NT2/D1 (cell line): ENCODE measurements around the gene PADI2.

Experiments
- DNase-seq: peaks from one replicate; pipeline ENCODE4 v3.0.0-alpha.2; 2011; ENCODE audit warnings: low read depth, low spot score
- H3K27me3 ChIP-seq: 2 replicates; pipeline ENCODE4 v1.6.0; 2011; ENCODE audit warnings: mild to moderate bottlenecking; ENCODE audit not compliant: insufficient read length, insufficient read depth
- H3K36me3 ChIP-seq: 2 replicates; pipeline ENCODE4 v1.6.1; 2011; ENCODE audit warnings: mild to moderate bottlenecking, low read length, mixed read lengths; ENCODE audit not compliant: insufficient read depth, insufficient read length
- H3K4me1 ChIP-seq: 2 replicates; pipeline ENCODE4 v1.5.1; 2011; ENCODE audit not compliant: insufficient read depth, insufficient read length
- H3K4me3 ChIP-seq: 2 replicates; pipeline ENCODE4 v1.5.1; 2011; ENCODE audit warnings: low read depth; ENCODE audit not compliant: insufficient read length
- H3K9ac ChIP-seq: 2 replicates; pipeline ENCODE4 v1.6.0; 2011; ENCODE audit warnings: low read depth; ENCODE audit not compliant: insufficient read length
- H3K9me3 ChIP-seq: 2 replicates; pipeline ENCODE4 v1.5.1; 2011; ENCODE audit warnings: mild to moderate bottlenecking, low read length; ENCODE audit not compliant: insufficient read depth
- SUZ12 ChIP-seq: IDR thresholded peaks from 2 replicates; pipeline ENCODE4 v1.6.1; 2011; ENCODE audit not compliant: insufficient read length, insufficient read depth; ENCODE audit errors: extremely low read depth
- YY1 ChIP-seq: IDR thresholded peaks from 2 replicates; pipeline ENCODE4 v1.6.1; 2011; ENCODE audit not compliant: insufficient read length, insufficient read depth
- ZNF274 ChIP-seq: IDR thresholded peaks from 2 replicates; pipeline ENCODE4 v1.6.1; 2011; ENCODE audit warnings: mild to moderate bottlenecking, low read depth, low read length

Gene PADI2

DNA sequence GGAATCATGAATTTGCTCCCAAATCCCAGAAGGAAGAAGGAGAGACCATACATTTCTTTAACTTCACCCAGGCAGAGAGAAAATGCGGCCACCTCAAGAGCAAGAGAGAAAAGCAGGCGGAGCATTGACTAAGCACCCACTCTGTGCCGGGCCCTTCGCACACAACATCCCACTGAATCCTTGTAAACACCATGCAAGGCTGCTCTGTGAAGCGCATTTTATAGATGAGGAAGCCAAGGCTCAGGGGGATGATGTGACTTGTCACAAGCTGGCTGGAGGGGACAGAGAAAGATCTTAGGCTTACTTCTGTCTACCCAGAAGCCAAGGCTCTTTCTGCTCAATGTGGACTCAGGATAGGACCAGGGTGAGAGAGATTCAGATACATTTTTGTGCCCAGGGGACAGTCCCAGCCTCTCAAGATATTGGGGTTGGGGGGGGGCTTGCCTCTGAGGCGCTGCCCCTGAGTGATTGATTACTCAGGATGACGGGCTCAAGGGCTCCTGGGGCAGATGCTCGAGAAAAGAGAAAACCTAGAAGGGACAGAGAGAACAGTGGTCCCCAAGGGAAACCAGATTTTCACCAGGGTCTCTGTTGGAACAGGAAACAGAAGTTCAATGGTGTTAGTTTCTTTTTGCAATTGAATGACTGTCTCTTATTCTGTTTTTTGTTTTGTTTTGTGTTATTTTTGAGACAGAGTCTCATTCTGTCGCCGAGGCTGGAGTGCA, 19.5 kb downstream of the PADI2 start:
- no peak for TF ChIP-seq ZNF274
- no peak for TF ChIP-seq YY1
- TF ChIP-seq SUZ12, result no peak

DNA sequence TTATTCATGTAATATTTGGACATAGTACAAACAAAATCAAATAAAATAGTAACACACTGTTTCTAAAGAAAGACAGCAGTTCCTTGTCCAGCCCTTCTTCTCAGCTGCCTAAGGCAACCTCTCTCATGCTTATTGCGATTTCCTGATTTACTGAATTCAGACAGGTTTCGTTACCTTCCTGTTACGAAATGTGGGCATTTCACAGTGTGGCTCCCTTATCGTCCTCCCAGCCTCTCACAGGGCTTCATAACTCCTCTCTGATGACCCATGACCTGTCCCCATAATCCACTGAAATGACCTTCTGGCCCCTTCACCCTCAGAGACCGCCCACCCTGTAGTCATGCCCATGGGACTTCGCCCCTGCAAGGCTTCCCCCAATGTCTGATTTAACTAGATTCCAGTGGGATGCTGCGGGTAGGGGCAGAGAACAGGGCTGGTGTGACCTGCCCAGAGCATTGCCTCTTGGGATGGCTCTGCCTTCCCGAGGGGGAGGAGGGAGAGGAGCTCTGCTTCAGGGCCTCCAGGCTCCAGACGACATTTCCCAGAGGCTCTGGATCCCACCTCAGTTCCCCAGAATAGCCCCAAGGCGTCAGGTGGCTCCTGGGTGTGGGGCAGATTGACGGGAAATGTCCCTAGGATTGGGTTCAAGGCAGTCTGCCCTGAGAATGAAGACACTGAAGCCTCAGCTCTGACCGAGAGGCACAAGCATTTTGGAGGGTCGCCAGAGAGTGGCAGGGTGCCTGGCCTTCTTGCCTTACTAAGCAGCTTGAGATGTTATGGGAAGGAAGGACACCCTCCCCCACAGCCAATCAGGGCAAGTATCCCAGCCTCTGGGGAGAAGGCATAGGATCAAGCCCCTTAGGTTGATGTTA, 20.6 kb downstream of the PADI2 start:
- no peak overlapping the region for H3K4me3 ChIP-seq
- no peak overlapping the region for H3K9ac ChIP-seq
- no peak for DNase-seq
- H3K27me3 ChIP-seq, result no peaks in the 10 kb centered on the region
- TF ChIP-seq ZNF274, result no peak
- TF ChIP-seq YY1, result no peak
- TF ChIP-seq SUZ12, result no peak
- no peaks in the 10 kb centered on the region for H3K36me3 ChIP-seq
- no peaks in the 10 kb centered on the region for H3K9me3 ChIP-seq
- H3K4me1 ChIP-seq, result peaks cover 7% of the 10 kb centered on the region

More for the DNA sequence above, 19.5 kb downstream of the PADI2 start:
- no peak overlapping the region for H3K9ac ChIP-seq
- no peaks in the 10 kb centered on the region for H3K36me3 ChIP-seq
- no peaks in the 10 kb centered on the region for H3K9me3 ChIP-seq
- no peaks in the 10 kb centered on the region for H3K27me3 ChIP-seq
- DNase-seq, result no peak
- peaks cover 7% of the 10 kb centered on the region for H3K4me1 ChIP-seq
- no peak overlapping the region for H3K4me3 ChIP-seq

DNA sequence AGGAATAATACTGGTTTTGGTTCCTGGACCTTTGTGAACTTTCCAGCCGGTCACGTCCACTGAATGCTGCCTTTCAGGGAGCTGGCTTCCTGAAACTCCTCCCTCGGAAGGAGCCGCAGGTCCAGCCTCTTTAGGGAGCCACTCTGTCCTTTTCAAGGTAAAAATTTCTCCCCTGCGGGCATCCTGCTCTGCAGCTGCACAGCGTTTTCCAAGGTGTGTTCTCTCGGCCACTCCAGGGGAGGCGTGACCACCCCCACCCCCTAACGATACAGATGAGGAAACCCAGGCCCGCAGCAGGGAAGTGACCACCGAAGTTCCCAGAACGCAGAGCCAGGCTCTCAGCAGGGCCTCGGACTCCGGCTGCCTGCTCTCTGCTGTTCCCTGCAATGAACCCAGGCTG, 21.5 kb downstream of the PADI2 start:
- no peaks in the 10 kb centered on the region for H3K9me3 ChIP-seq
- H3K9ac ChIP-seq, result no peak overlapping the region
- TF ChIP-seq ZNF274 (no peak), SUZ12 (no peak), YY1 (no peak)
- H3K4me3 ChIP-seq, result no peak overlapping the region
- DNase-seq, result no peak
- H3K4me1 ChIP-seq, result peaks cover 7% of the 10 kb centered on the region
- H3K36me3 ChIP-seq, result no peaks in the 10 kb centered on the region
- no peaks in the 10 kb centered on the region for H3K27me3 ChIP-seq

DNA sequence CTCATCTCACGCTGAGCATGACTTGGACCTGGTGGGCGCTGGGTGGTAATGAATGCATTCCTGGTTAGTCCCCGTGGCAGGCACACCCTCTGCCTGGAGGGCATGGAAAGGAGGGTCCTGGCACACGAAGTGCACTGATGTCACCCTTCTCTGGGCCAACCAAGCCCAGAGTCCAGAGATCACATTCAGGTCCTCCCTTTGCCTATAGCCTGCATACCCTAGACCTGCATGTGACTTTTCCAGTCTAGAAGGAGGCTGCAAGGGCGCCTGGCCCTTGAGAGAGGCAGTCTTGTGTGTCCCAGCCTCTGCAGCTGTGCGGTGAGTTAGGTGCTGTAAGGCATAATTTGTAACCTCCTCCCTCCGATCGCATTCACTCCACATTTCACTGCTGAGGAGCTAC, 22.1 kb downstream of the PADI2 start:
- H3K9ac ChIP-seq, result no peak overlapping the region
- no peaks in the 10 kb centered on the region for H3K9me3 ChIP-seq
- no peaks in the 10 kb centered on the region for H3K36me3 ChIP-seq
- H3K27me3 ChIP-seq, result no peaks in the 10 kb centered on the region
- DNase-seq, result no peak
- TF ChIP-seq ZNF274, result no peak
- TF ChIP-seq YY1, result no peak
- peaks cover 7% of the 10 kb centered on the region for H3K4me1 ChIP-seq
- H3K4me3 ChIP-seq, result no peak overlapping the region

DNA sequence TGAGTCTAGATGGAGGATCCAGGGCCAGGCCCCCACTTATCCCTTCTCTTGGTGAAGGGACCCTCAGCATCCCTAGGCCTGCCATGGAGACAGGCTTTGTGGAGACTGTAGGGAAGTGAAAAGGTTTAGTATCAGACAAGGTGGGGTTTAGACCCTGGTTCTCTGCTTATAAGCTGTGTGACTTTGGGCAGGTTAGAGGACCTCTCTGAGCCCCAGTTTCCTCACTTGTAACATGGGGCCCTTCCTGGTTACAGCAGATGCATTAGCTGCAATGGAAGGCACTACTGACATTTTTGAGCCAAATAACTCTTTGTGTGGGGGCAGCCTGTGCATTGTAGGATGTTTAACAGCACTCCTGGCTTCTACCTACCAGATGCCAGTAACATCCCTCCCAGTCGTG, 22.7 kb downstream of the PADI2 start:
- Histone ChIP-seq H3K9me3 (no peaks in the 10 kb centered on the region), H3K4me1 (peaks cover 7% of the 10 kb centered on the region), H3K4me3 (no peak overlapping the region), H3K9ac (no peak overlapping the region), H3K36me3 (no peaks in the 10 kb centered on the region), H3K27me3 (no peaks in the 10 kb centered on the region)
- TF ChIP-seq YY1, result no peak
- no peak for TF ChIP-seq SUZ12
- TF ChIP-seq ZNF274, result no peak
- no peak for DNase-seq

DNA sequence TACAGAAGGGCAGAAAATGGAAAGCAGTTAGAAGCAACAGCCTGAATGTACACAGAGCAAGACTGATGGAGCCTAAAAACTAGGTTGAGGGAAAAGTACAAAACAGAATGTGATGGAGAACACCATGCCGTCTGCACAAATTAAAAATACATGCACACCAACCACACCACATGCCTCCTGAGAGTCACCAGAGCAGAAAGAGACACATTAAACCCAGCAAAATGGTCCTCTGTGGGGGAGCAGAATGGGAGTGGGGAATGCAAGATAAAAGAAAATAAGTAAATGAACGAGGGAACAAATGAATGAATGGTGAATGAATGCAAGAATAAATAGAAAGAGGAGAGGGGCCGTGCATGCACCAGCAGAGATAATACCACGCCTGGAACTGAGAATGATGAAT, 24.1 kb downstream of the PADI2 start:
- H3K9ac ChIP-seq, result no peak overlapping the region
- no peak for TF ChIP-seq SUZ12
- no peak for TF ChIP-seq ZNF274
- TF ChIP-seq YY1, result no peak
- no peaks in the 10 kb centered on the region for H3K36me3 ChIP-seq
- no peak overlapping the region for H3K4me3 ChIP-seq
- DNase-seq, result no peak
- H3K27me3 ChIP-seq, result no peaks in the 10 kb centered on the region
- no peaks in the 10 kb centered on the region for H3K9me3 ChIP-seq
- H3K4me1 ChIP-seq, result peaks cover 9% of the 10 kb centered on the region

DNA sequence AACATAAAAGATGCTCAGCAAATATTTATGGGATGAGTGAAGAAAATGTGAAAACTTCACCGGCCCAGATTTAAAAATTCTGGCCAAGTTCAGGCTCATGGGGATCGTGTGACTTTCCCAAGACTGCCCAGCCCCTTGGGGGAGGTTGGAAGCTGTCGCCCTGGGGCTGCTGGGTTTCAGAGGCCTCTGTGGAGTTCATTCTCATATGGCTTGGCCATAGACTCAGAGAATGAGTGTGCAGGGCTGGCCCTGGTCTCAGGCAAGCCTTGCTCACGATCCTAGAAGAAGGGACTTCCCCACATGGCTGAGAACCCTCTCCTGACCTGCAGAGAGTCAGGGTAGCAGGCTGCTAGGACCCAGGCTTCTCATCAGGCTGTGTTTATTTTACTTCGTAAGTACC, 24.6 kb downstream of the PADI2 start:
- no peaks in the 10 kb centered on the region for H3K27me3 ChIP-seq
- no peak for DNase-seq
- H3K9ac ChIP-seq, result no peak overlapping the region
- TF ChIP-seq SUZ12 (no peak), YY1 (no peak), ZNF274 (no peak)
- H3K9me3 ChIP-seq, result no peaks in the 10 kb centered on the region
- no peak overlapping the region for H3K4me3 ChIP-seq
- no peaks in the 10 kb centered on the region for H3K36me3 ChIP-seq
- H3K4me1 ChIP-seq, result peaks cover 9% of the 10 kb centered on the region
